ENCODE measurements around the gene ACAD9. TPM values are rescaled to one million over a fixed set of nuclear protein-coding genes. Genes with fewer than 3 reads are reported as not detected.

ACAD9 gene
- total RNA-seq, 1 donor from 2014 or later: 57.3 TPM

DNA sequence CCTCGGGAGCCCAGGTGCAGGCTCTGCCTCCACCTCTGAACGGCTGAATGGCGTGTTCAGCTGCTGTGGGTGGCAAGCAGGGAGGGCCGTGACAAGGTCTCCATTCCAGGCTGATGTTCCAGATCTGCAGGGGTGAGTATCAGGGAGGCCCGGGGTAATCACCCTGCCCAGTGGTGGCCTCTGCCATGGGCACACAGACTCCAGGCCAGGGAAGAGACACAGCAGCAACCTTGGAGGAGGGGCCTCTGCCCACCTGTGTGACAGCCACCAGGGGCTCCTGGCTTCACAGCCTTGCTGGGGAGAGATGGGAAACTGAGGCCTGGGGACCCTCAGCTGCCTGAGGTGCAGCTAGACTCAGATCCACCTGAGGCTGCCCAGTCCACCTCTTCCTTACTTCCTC is 25.6 kb upstream of the ACAD9 start:
- Mint-ChIP-seq H3K4me1 (no peaks in the 10 kb centered on the region), H3K27ac (no peak overlapping the region), H3K27me3 (no peaks in the 10 kb centered on the region), H3K9me3 (peaks cover 25% of the 10 kb centered on the region), H3K4me3 (no peak overlapping the region), H3K36me3 (ENCODE audit: low read depth) (peaks cover 2% of the 10 kb centered on the region)
- intact Hi-C loops (cut with micrococcal nuclease): no loop called here
- ATAC-seq (ENCODE audit: low read depth) (no peak), DNase-seq (no peak)
- ChIA-PET CTCF (no interaction called here), POLR2A (no interaction called here)
- TF ChIP-seq, protein P1, sequence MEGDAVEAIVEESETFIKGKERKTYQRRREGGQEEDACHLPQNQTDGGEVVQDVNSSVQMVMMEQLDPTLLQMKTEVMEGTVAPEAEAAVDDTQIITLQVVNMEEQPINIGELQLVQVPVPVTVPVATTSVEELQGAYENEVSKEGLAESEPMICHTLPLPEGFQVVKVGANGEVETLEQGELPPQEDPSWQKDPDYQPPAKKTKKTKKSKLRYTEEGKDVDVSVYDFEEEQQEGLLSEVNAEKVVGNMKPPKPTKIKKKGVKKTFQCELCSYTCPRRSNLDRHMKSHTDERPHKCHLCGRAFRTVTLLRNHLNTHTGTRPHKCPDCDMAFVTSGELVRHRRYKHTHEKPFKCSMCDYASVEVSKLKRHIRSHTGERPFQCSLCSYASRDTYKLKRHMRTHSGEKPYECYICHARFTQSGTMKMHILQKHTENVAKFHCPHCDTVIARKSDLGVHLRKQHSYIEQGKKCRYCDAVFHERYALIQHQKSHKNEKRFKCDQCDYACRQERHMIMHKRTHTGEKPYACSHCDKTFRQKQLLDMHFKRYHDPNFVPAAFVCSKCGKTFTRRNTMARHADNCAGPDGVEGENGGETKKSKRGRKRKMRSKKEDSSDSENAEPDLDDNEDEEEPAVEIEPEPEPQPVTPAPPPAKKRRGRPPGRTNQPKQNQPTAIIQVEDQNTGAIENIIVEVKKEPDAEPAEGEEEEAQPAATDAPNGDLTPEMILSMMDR (IDR thresholded peaks at IDR 0.05): no peak

GRCh38 chr3:128854475-128854874 is 24.9 kb upstream of the ACAD9 start:
- ChIA-PET CTCF (no interaction called here), POLR2A (no interaction called here)
- no peak overlapping the region for H3K27ac Mint-ChIP-seq
- no peak overlapping the region for H3K4me3 Mint-ChIP-seq
- no peaks in the 10 kb centered on the region for H3K4me1 Mint-ChIP-seq
- no peaks in the 10 kb centered on the region for H3K27me3 Mint-ChIP-seq
- H3K9me3 Mint-ChIP-seq: peaks cover 28% of the 10 kb centered on the region
- no peak for ATAC-seq (ENCODE audit: low read depth)
- H3K36me3 Mint-ChIP-seq (ENCODE audit: low read depth): peaks cover 3% of the 10 kb centered on the region
- no peak for DNase-seq
- intact Hi-C loops (cut with micrococcal nuclease): no loop called here
- TF ChIP-seq, protein P1 (IDR thresholded peaks at IDR 0.05): no peak

GRCh38 chr3:128855569-128855968 is 23.9 kb upstream of the ACAD9 start:
- no peak overlapping the region for H3K27ac Mint-ChIP-seq
- TF ChIP-seq, protein P1 (IDR thresholded peaks at IDR 0.05): no peak
- H3K4me3 Mint-ChIP-seq: no peak overlapping the region
- ATAC-seq (ENCODE audit: low read depth) (no peak), DNase-seq (no peak)
- H3K4me1 Mint-ChIP-seq: no peaks in the 10 kb centered on the region
- ChIA-PET POLR2A (no interaction called here), CTCF (no interaction called here)
- intact Hi-C loops (cut with micrococcal nuclease): no loop called here
- H3K9me3 Mint-ChIP-seq: peaks cover 33% of the 10 kb centered on the region
- H3K36me3 Mint-ChIP-seq (ENCODE audit: low read depth): peaks cover 4% of the 10 kb centered on the region
- H3K27me3 Mint-ChIP-seq: no peaks in the 10 kb centered on the region

- DNase-seq (no peak), ATAC-seq (ENCODE audit: low read depth) (no peak)
- Mint-ChIP-seq H3K4me1 (no peaks in the 10 kb centered on the region), H3K4me3 (no peak overlapping the region), H3K27ac (no peak overlapping the region), H3K27me3 (no peaks in the 10 kb centered on the region), H3K9me3 (peaks cover 36% of the 10 kb centered on the region), H3K36me3 (ENCODE audit: low read depth) (peaks cover 4% of the 10 kb centered on the region)
- intact Hi-C loops (cut with micrococcal nuclease): no loop called here
- TF ChIP-seq, protein P1 (IDR thresholded peaks at IDR 0.05): no peak
- POLR2A ChIA-PET: no interaction called here
- CTCF ChIA-PET: no interaction called here
These were observed 21.3 kb upstream of the ACAD9 start for GRCh38 chr3:128858167-128858566.

GRCh38 chr3:128859630-128860029 is 19.8 kb upstream of the ACAD9 start:
- ATAC-seq (ENCODE audit: low read depth) (no peak), DNase-seq (no peak)
- Mint-ChIP-seq H3K4me3 (no peak overlapping the region), H3K27me3 (no peaks in the 10 kb centered on the region), H3K27ac (no peak overlapping the region), H3K9me3 (peaks cover 32% of the 10 kb centered on the region), H3K4me1 (no peaks in the 10 kb centered on the region), H3K36me3 (ENCODE audit: low read depth) (peaks cover 4% of the 10 kb centered on the region)
- ChIA-PET POLR2A (no interaction called here), CTCF (no interaction called here)
- TF ChIP-seq, protein P1 (IDR thresholded peaks at IDR 0.05): no peak
- intact Hi-C loops (cut with micrococcal nuclease): no loop called here
